ENCODE results near the gene SLC35F3.

Gene SLC35F3

GRCh38 chr1:234369784-234370183 is 465.3 kb downstream of the SLC35F3 start:
- H3K27ac ChIP-seq, result peak overlapping the region; percentile 90
- DNase-seq (ENCODE audit: low read depth, low spot score), result peak; percentile 41

- H3K27ac ChIP-seq, result peak overlapping the region; percentile 90
- no peak for DNase-seq (ENCODE audit: low read depth, low spot score)
Measured at GRCh38 chr1:234371414-234371813, 466.9 kb downstream of the SLC35F3 start.

GRCh38 chr1:234372011-234372757 is 467.7 kb downstream of the SLC35F3 start:
- no peak for DNase-seq (ENCODE audit: low read depth, low spot score)
- peak overlapping the region; percentile 90 for H3K27ac ChIP-seq

- H3K27ac ChIP-seq, result peak within 1 kb of the TSS; percentile 90
- peak; percentile 85 for DNase-seq (ENCODE audit: low read depth, low spot score)
Measured at GRCh38 chr1:234373064-234373958, 468.8 kb downstream of the SLC35F3 start, which contains the start of gene COA6. TSS of gene COA6 (plus strand) at chr1:234373456. CDS start at chr1:234373467, 11 bp downstream.

- peak overlapping the region; percentile 90 for H3K27ac ChIP-seq
- no peak for DNase-seq (ENCODE audit: low read depth, low spot score)
Measured at GRCh38 chr1:234373959-234374254, 469.4 kb downstream of the SLC35F3 start.

All from epithelial cell of prostate (primary cell).